Thyroid gland (tissue), 4 donors: ENCODE results near the gene GNG13.

Experiments used
- CTCF ChIP-seq, 6 experiments: fragments of 200-600 bp in 3 of 6; fragments of 450-650 bp in 3 of 6; sonication (generic) in 3 of 6; IDR thresholded peaks; one replicate each; pipeline ENCODE4 v1.5.1; 2016 to 2019; ENCODE audit warnings: antibody characterized with exemption in 6 of 6, mild to moderate bottlenecking in 2 of 6, inconsistent platforms in 1 of 6, moderate library complexity in 1 of 6
- POLR2A ChIP-seq, 2 donors: fragments of 450-650 bp; IDR thresholded peaks; one replicate each; pipeline ENCODE4 v1.6.1; 2017; ENCODE audit warnings: antibody characterized with exemption in 2 of 2, mild to moderate bottlenecking in 2 of 2, moderate library complexity in 1 of 2

GRCh38 chr16:794091-794822, 6.3 kb downstream of the GNG13 start:
- no peak for TF ChIP-seq CTCF (IDR thresholded peaks at IDR 0.05)
- TF ChIP-seq POLR2A (IDR thresholded peaks at IDR 0.05), result no peak
